Mucosa of descending colon (tissue), 3 donors: ENCODE data around the gene QKI. TPM values are rescaled to one million over a fixed set of nuclear protein-coding genes. Genes with fewer than 3 reads are reported as not detected.

Experiments used
- ATAC-seq: fragments of 200-7000 bp; cut with Tn5 transposase; one replicate; pipeline ENCODE4 v1.9.1; 2020; ENCODE audit warnings: mild to moderate bottlenecking, moderate library complexity
- DNase-seq, 3 donors: peaks; one replicate each; pipeline ENCODE4 v3.0.0-alpha.2; 2020
- H3K36me3 ChIP-seq: fragments of 200-600 bp; one replicate; pipeline ENCODE4 v1.8.0; 2021; ENCODE audit warnings: low read depth, mild to moderate bottlenecking
- H3K4me1 ChIP-seq: fragments of 200-600 bp; one replicate; pipeline ENCODE4 v1.8.0; 2021; ENCODE audit warnings: low read depth, mild to moderate bottlenecking
- H3K4me3 ChIP-seq: fragments of 200-600 bp; one replicate; pipeline ENCODE4 v1.8.0; 2021; ENCODE audit warnings: mild to moderate bottlenecking
- H3K9me3 ChIP-seq: fragments of 200-600 bp; one replicate; pipeline ENCODE4 v1.8.0; 2021; ENCODE audit warnings: mild to moderate bottlenecking
- CTCF ChIP-seq: fragments of 200-600 bp; IDR thresholded peaks from one replicate; pipeline ENCODE4 v1.8.0; 2022; ENCODE audit warnings: antibody characterized with exemption, mild to moderate bottlenecking
- intact Hi-C, 2 donors: fragments of 100-400 bp; cut with DNase I in 1 of 2; cut with micrococcal nuclease in 1 of 2; formaldehyde crosslinking; loops; one replicate each; pipeline versions ENCODE4 v1.11.0 to v1.11.1; 2022; cut with DNase I, micrococcal nuclease
- total RNA-seq, 3 donors: library from RNA; stranded (reverse); fragmentation: NEBNext Ultra II Directional in 2 of 3; extraction: Animal tissue kit (Norgen Biotek cat#: 25700) in 2 of 3; gene quantifications; one replicate each; pipeline versions ENCODE4 v1.2.1 to v1.2.4, GENCODE V29; 2021 to 2023
- donor health status: DM: no; HTN: no; CAD: no; lungs with moderate emphysema.
- donor health status: DM: no; HTN: no; CAD: no.
- donor health status: DM: no; HTN: yes; CAD: no.

QKI gene
- total RNA-seq, 3 donors from 2014 or later = 11.3 to 129 (median 35.8) TPM

GRCh38 chr6:163605385-163606097 is 191.0 kb downstream of the QKI start:
- Histone ChIP-seq H3K9me3 (no peaks in the 10 kb centered on the region), H3K4me3 (no peak overlapping the region), H3K4me1 (no peaks in the 10 kb centered on the region), H3K36me3 (no peaks in the 10 kb centered on the region)
- ATAC-seq (no peak), DNase-seq (no peak)
- intact Hi-C loops = no loop called here
- TF ChIP-seq CTCF = no peak

- intact Hi-C loops = no loop called here
- Histone ChIP-seq H3K9me3 (no peaks in the 10 kb centered on the region), H3K4me1 (no peaks in the 10 kb centered on the region), H3K36me3 (no peaks in the 10 kb centered on the region), H3K4me3 (no peak overlapping the region)
- ATAC-seq = no peak
- DNase-seq = no peak
- TF ChIP-seq CTCF = no peak
These were observed 193.3 kb downstream of the QKI start for GRCh38 chr6:163607792-163608191.

GRCh38 chr6:163608204-163608644 is 193.7 kb downstream of the QKI start:
- ATAC-seq = no peak
- no peaks in the 10 kb centered on the region for H3K36me3 ChIP-seq
- no peak overlapping the region for H3K4me3 ChIP-seq
- no peak for DNase-seq
- H3K4me1 ChIP-seq = no peaks in the 10 kb centered on the region
- no peak for TF ChIP-seq CTCF
- H3K9me3 ChIP-seq = no peaks in the 10 kb centered on the region
- intact Hi-C loops = no loop called here

- intact Hi-C loops = no loop called here
- ATAC-seq (no peak), DNase-seq (no peak)
- Histone ChIP-seq H3K9me3 (no peaks in the 10 kb centered on the region), H3K36me3 (no peaks in the 10 kb centered on the region), H3K4me3 (no peak overlapping the region), H3K4me1 (no peaks in the 10 kb centered on the region)
- TF ChIP-seq CTCF = no peak
These were observed 197.7 kb downstream of the QKI start for GRCh38 chr6:163612200-163612599.

- no peaks in the 10 kb centered on the region for H3K9me3 ChIP-seq
- no peaks in the 10 kb centered on the region for H3K4me1 ChIP-seq
- DNase-seq (no peak), ATAC-seq (no peak)
- intact Hi-C loops = no loop called here
- no peaks in the 10 kb centered on the region for H3K36me3 ChIP-seq
- TF ChIP-seq CTCF = no peak
- no peak overlapping the region for H3K4me3 ChIP-seq
These were observed 198.5 kb downstream of the QKI start for GRCh38 chr6:163613025-163613424.
